ENCODE measurements around the gene SSR3.
"Not testable (repeated sequence)": the region's sequence is repeated elsewhere in the genome, so short reads cannot be mapped to it uniquely, and the experiment has no call there.

The SSR3 gene

GRCh38 chr3:156576051-156576450 is 21.1 kb upstream of the SSR3 start:
- DNase-seq (ENCODE audit: low read depth in 2 of 2): no peak

GRCh38 chr3:156575641-156576040 is 20.7 kb upstream of the SSR3 start:
- DNase-seq (ENCODE audit: low read depth in 2 of 2): no peak

- DNase-seq (ENCODE audit: low read depth in 2 of 2): not testable (repeated sequence)
These were observed 15.0 kb upstream of the SSR3 start for GRCh38 chr3:156569881-156570280.

GRCh38 chr3:156569016-156569415 is 14.1 kb upstream of the SSR3 start:
- not testable (repeated sequence) for DNase-seq (ENCODE audit: low read depth in 2 of 2)

GRCh38 chr3:156563900-156564682 is 9.2 kb upstream of the SSR3 start:
- no peak for DNase-seq (ENCODE audit: low read depth in 2 of 2)

GRCh38 chr3:156562486-156562885 is 7.6 kb upstream of the SSR3 start:
- DNase-seq (ENCODE audit: low read depth in 2 of 2): not testable (repeated sequence)

- DNase-seq (ENCODE audit: low read depth in 2 of 2): no peak
These were observed 6.6 kb upstream of the SSR3 start for GRCh38 chr3:156561533-156561932.

GRCh38 chr3:156559321-156559720 is 4.4 kb upstream of the SSR3 start:
- DNase-seq (ENCODE audit: low read depth in 2 of 2): no peak

GRCh38 chr3:156558389-156558788 is 3.5 kb upstream of the SSR3 start:
- no peak for DNase-seq (ENCODE audit: low read depth in 2 of 2)

- DNase-seq (ENCODE audit: low read depth in 2 of 2): no peak
These were observed 439 bp downstream of the SSR3 start for GRCh38 chr3:156554515-156554841.

- no peak for DNase-seq (ENCODE audit: low read depth in 2 of 2)
These were observed 1.1 kb downstream of the SSR3 start for GRCh38 chr3:156553705-156554356.

- no peak for DNase-seq (ENCODE audit: low read depth in 2 of 2)
These were observed 1.9 kb downstream of the SSR3 start for GRCh38 chr3:156552973-156553372.

GRCh38 chr3:156551746-156552145 is 3.2 kb downstream of the SSR3 start:
- DNase-seq (ENCODE audit: low read depth in 2 of 2): no peak

- no peak for DNase-seq (ENCODE audit: low read depth in 2 of 2)
These were observed 3.7 kb downstream of the SSR3 start for GRCh38 chr3:156551261-156551660.

GRCh38 chr3:156548902-156549301 is 6.0 kb downstream of the SSR3 start:
- DNase-seq (ENCODE audit: low read depth in 2 of 2): no peak

GRCh38 chr3:156548041-156548687 is 6.8 kb downstream of the SSR3 start:
- no peak for DNase-seq (ENCODE audit: low read depth in 2 of 2)

- no peak for DNase-seq (ENCODE audit: low read depth in 2 of 2)
These were observed 7.3 kb downstream of the SSR3 start for GRCh38 chr3:156547637-156548036.

- DNase-seq (ENCODE audit: low read depth in 2 of 2): no peak
These were observed 11.8 kb downstream of the SSR3 start for GRCh38 chr3:156543043-156543555.

- no peak for DNase-seq (ENCODE audit: low read depth in 2 of 2)
These were observed 12.5 kb downstream of the SSR3 start for GRCh38 chr3:156542101-156543042.

- no peak for DNase-seq (ENCODE audit: low read depth in 2 of 2)
These were observed 15.1 kb downstream of the SSR3 start for GRCh38 chr3:156539802-156540201.

GRCh38 chr3:156539051-156539450 is 15.9 kb downstream of the SSR3 start:
- DNase-seq (ENCODE audit: low read depth in 2 of 2): no peak
